Bronchial epithelial cell (primary cell): ENCODE measurements around the gene NOD2. TPM values are rescaled to one million over a fixed set of nuclear protein-coding genes. Genes with fewer than 3 reads are reported as not detected.

Experiments used
- DNase-seq: peaks from one replicate; pipeline ENCODE4 v3.0.0-alpha.2; 2010; ENCODE audit warnings: low read depth
- FAIRE-seq: peaks from 2 replicates; lab custom pipeline; 2011; peaks lifted over from hg19 to GRCh38; lab: Jason Lieb, UNC
- H3K27me3 ChIP-seq: 2 replicates; pipeline ENCODE4 v1.5.1; 2011; ENCODE audit warnings: low read length; ENCODE audit not compliant: control insufficient read depth, insufficient read depth
- H3K36me3 ChIP-seq: 2 replicates; pipeline ENCODE4 v1.5.1; 2011; ENCODE audit warnings: low read length; ENCODE audit not compliant: control insufficient read depth, insufficient read depth
- H3K4me3 ChIP-seq: 2 replicates; pipeline ENCODE4 v1.5.1; 2011; ENCODE audit warnings: mild to moderate bottlenecking, low read depth, low read length, control low read depth
- total RNA-seq: library from RNA; depleted of rRNA; stranded (reverse); fragments of >200 nt; gene quantifications from 2 replicates; pipeline ENCODE4 v1.2.1, GENCODE V29; 2014
- TF ChIP-seq, protein P1 (sequence below): IDR thresholded peaks from 2 replicates; pipeline ENCODE4 v1.5.1; 2011; ENCODE audit warnings: mild to moderate bottlenecking, moderate library complexity, low read length, control low read depth, inconsistent platforms; ENCODE audit not compliant: insufficient read depth, severe bottlenecking

Gene NOD2
- total RNA-seq, 1 donor from 2014 or later = 2.4 TPM

DNA sequence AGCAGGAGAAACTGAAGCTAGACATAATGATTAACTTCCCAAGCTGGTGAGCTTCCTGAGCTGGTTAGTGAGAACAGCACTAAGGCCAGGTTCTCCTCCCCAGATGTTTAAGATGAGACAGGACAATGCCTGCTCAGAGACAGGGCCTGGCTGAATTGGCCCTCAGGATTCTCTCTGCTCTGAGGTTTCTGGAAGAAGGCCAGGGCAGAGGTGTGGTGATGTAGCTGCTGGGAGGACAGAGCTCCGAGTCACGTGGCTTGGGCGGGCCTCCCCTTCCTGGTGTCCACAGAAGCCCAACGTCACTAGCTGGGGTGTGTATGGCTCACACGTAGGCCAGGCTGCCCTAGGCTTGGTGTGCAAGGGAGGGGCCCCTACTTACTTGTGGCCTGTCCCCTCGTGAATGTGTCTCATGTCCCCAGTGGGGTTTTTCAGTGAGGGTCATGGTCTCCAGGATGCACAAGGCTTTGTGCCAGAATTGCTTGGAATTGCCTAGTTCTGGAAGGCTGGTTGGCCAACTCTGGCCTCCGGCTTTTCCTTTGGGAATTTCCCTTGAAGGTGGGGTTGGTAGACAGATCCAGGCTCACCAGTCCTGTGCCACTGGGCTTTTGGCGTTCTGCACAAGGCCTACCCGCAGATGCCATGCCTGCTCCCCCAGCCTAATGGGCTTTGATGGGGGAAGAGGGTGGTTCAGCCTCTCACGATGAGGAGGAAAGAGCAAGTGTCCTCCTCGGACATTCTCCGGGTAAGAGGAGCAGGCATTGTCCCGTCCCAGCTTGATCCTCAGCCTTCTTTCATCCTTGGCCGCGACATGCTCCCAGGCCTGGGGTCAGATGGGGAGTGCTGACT is 3.4 kb downstream of the NOD2 start:
- DNase-seq (peak; percentile 87), FAIRE-seq (peak; percentile 80)
- Histone ChIP-seq H3K4me3 (no peak overlapping the region), H3K36me3 (no peaks in the 10 kb centered on the region), H3K27me3 (no peaks in the 10 kb centered on the region)
- TF ChIP-seq, protein P1, sequence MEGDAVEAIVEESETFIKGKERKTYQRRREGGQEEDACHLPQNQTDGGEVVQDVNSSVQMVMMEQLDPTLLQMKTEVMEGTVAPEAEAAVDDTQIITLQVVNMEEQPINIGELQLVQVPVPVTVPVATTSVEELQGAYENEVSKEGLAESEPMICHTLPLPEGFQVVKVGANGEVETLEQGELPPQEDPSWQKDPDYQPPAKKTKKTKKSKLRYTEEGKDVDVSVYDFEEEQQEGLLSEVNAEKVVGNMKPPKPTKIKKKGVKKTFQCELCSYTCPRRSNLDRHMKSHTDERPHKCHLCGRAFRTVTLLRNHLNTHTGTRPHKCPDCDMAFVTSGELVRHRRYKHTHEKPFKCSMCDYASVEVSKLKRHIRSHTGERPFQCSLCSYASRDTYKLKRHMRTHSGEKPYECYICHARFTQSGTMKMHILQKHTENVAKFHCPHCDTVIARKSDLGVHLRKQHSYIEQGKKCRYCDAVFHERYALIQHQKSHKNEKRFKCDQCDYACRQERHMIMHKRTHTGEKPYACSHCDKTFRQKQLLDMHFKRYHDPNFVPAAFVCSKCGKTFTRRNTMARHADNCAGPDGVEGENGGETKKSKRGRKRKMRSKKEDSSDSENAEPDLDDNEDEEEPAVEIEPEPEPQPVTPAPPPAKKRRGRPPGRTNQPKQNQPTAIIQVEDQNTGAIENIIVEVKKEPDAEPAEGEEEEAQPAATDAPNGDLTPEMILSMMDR = no peak

- Histone ChIP-seq H3K36me3 (no peaks in the 10 kb centered on the region), H3K27me3 (no peaks in the 10 kb centered on the region), H3K4me3 (no peak overlapping the region)
- TF ChIP-seq, protein P1 = no peak
- DNase-seq (no peak), FAIRE-seq (no peak)
Observed at GRCh38 chr16:50697421-50697715, 4.0 kb downstream of the NOD2 start.

GRCh38 chr16:50697881-50698767 is 4.7 kb downstream of the NOD2 start:
- Histone ChIP-seq H3K27me3 (no peaks in the 10 kb centered on the region), H3K4me3 (no peak overlapping the region), H3K36me3 (no peaks in the 10 kb centered on the region)
- DNase-seq (peak; percentile 47), FAIRE-seq (peak; percentile 23)
- TF ChIP-seq, protein P1 = no peak

GRCh38 chr16:50699326-50700159 is 6.1 kb downstream of the NOD2 start:
- peak; percentile 99 for FAIRE-seq
- Histone ChIP-seq H3K36me3 (no peaks in the 10 kb centered on the region), H3K4me3 (no peak overlapping the region), H3K27me3 (no peaks in the 10 kb centered on the region)
- peak; percentile 98 for DNase-seq
- TF ChIP-seq, protein P1 = no peak

GRCh38 chr16:50702725-50703124 is 9.3 kb downstream of the NOD2 start:
- DNase-seq (peak; percentile 61), FAIRE-seq (no peak)
- no peaks in the 10 kb centered on the region for H3K36me3 ChIP-seq
- no peaks in the 10 kb centered on the region for H3K27me3 ChIP-seq
- H3K4me3 ChIP-seq = no peak overlapping the region
- TF ChIP-seq, protein P1 = no peak
